ENCODE data around the gene TCOF1. TPM values are rescaled to one million over a fixed set of nuclear protein-coding genes. Genes with fewer than 3 reads are reported as not detected.

TCOF1 gene
- total and polyA plus RNA-seq, 2 donors (not counting 1 experiment from before 2014, with no cell fraction given): 30.9 to 62.4 TPM

DNA sequence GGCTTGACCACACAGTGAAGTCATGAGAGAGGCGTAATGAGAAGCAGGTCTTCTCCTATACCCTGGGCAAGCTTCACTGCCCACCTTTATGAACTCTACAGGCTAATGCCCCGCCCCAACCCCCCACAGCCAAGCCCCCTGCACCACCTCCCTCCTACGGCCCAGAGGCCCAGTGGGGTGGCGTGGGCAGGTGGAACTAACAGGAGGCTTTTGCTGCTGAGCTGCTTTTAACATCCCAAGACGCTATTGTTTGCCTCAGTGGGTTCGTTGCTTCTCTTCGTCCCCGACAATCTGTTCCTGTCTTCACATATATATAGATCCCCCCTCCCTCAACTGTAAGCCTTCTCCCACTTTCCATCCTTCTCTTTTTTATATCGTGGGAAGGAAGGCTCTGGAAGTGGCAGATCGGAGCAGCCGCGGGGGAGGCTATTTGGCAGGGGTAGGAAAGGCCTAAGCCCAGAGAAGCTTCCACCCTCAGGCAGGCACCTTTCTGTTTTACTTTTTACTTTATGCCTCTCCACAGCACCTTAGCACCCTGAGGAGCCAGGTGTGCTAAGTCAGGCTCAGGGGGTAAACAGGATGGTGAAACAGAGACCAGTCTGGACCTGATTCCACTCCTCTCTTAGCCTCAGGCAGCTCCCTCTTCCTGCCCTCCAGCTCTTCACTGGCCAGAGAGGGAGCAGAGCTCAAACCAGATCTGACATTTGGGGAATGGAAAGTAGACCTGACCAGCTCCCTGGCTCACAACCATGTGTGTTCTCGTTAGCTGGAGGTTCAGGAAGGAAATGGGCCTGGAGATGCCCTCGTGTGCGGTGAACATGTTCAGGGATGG lies 28.7 kb downstream of the TCOF1 start:
- H3K9me3 Mint-ChIP-seq (ENCODE audit: insufficient read depth): no peaks in the 10 kb centered on the region
- H3K4me3 Mint-ChIP-seq: no peak overlapping the region
- Histone ChIP-seq H3K4me3 (ENCODE audit: control extremely low read depth in 1 of 5, extremely low read depth in 1 of 5, insufficient read depth in 1 of 5, low read depth in 2 of 5, low read length in 4 of 5) (no peak overlapping the region), H3K27ac (ENCODE audit: low read length in 2 of 2) (no peak overlapping the region), H2AFZ (ENCODE audit: insufficient read depth, low read depth, low read length, poor library complexity, severe bottlenecking) (no peak overlapping the region), H3K36me3 (replicated peaks in 1 of 2; ENCODE audit: control extremely low read depth in 1 of 2, control insufficient read depth in 1 of 2, extremely low read depth in 1 of 2, insufficient read depth in 2 of 2, low read length in 1 of 2) (peaks cover 0 to 95% of the 10 kb centered on the region in 2 experiments), H3K9ac (ENCODE audit: low read length) (no peak overlapping the region), H3K4me1 (ENCODE audit: control insufficient read depth in 2 of 2, insufficient read depth in 2 of 2, low read length in 2 of 2) (no peaks in the 10 kb centered on the region), H4K20me1 (ENCODE audit: control insufficient read depth, insufficient read depth, low read length, poor library complexity, severe bottlenecking) (peaks cover 7% of the 10 kb centered on the region), H3K27me3 (replicated peaks in 1 of 4; ENCODE audit: control extremely low read depth in 1 of 4, control insufficient read depth in 3 of 4, insufficient read depth in 4 of 4, low read length in 3 of 4) (no peaks in the 10 kb centered on the region), H3K79me2 (ENCODE audit: control insufficient read depth, insufficient read depth, low read length) (peaks cover 7% of the 10 kb centered on the region), H3K9me3 (ENCODE audit: control extremely low read depth in 1 of 3, control insufficient read depth in 2 of 3, insufficient read depth in 1 of 3, low read length in 2 of 3) (no peaks in the 10 kb centered on the region), H3K4me2 (replicated peaks; ENCODE audit: low read depth, low read length, poor library complexity, severe bottlenecking) (no peak overlapping the region)
- TF ChIP-seq EZH2 (IDR thresholded peaks at IDR 0.05; ENCODE audit: borderline replicate concordance, insufficient read depth, low read depth, low read length, poor library complexity, severe bottlenecking): no peak
- TF ChIP-seq, protein P1, sequence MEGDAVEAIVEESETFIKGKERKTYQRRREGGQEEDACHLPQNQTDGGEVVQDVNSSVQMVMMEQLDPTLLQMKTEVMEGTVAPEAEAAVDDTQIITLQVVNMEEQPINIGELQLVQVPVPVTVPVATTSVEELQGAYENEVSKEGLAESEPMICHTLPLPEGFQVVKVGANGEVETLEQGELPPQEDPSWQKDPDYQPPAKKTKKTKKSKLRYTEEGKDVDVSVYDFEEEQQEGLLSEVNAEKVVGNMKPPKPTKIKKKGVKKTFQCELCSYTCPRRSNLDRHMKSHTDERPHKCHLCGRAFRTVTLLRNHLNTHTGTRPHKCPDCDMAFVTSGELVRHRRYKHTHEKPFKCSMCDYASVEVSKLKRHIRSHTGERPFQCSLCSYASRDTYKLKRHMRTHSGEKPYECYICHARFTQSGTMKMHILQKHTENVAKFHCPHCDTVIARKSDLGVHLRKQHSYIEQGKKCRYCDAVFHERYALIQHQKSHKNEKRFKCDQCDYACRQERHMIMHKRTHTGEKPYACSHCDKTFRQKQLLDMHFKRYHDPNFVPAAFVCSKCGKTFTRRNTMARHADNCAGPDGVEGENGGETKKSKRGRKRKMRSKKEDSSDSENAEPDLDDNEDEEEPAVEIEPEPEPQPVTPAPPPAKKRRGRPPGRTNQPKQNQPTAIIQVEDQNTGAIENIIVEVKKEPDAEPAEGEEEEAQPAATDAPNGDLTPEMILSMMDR (IDR thresholded peaks at IDR 0.05): no peak
- CTCF ChIA-PET: interaction anchor here (1.0 to 2.3 kb wide), 4 partner anchors 9 to 50 kb away, joined by 3 to 9 read pairs (median 4); no protein-coding TSS in a partner anchor
- H3K27ac Mint-ChIP-seq: no peak overlapping the region
- H3K4me1 Mint-ChIP-seq: no peaks in the 10 kb centered on the region
- H3K27me3 Mint-ChIP-seq: no peaks in the 10 kb centered on the region
- intact Hi-C loops (cut with micrococcal nuclease): no loop called here
- DNase-seq (peak; percentile 49), ATAC-seq (ENCODE audit: low read depth) (no peak)
- 86% methylated on average over 7 of the region's 15 CpGs for WGBS (ENCODE audit: insufficient coverage)
- POLR2A ChIA-PET: interaction anchor here (1.2 kb wide), 1 partner anchor 9 kb away, joined by 13 read pairs; no protein-coding TSS in a partner anchor
